K562 (cell line): Measurements from ENCODE around the gene IGSF10. TPM values are rescaled to one million over a fixed set of nuclear protein-coding genes. Genes with fewer than 3 reads are reported as not detected.

ENCODE experiments used
- ATF1 ChIP-seq, 2 experiments: fragments of 450-650 bp in 1 of 2; IDR thresholded peaks; 2 replicates each; pipeline ENCODE4 v1.6.1; 2016; ENCODE audit warnings: missing compliant biosample characterization in 1 of 2, missing genetic modification characterization in 1 of 2
- CBX3 ChIP-seq, 2 experiments: IDR thresholded peaks; 1 replicate in 1 of 2; 2 replicates in 1 of 2; pipeline ENCODE4 v1.6.1; 2012; ENCODE audit warnings: inconsistent platforms in 2 of 2, low read length in 2 of 2, borderline replicate concordance in 1 of 2, control low read depth in 1 of 2
- CC2D1A ChIP-seq: fragments of 450-650 bp; IDR thresholded peaks from 2 replicates; pipeline ENCODE4 v1.6.1; 2017; ENCODE audit warnings: mild to moderate bottlenecking
- DMBX1 ChIP-seq: fragments of 250-450 bp; sonication (Bioruptor Pico); IDR thresholded peaks from 2 replicates; pipeline ENCODE4 v1.8.0; 2022; ENCODE audit warnings: inconsistent platforms, mild to moderate bottlenecking, moderate library complexity, borderline replicate concordance
- EHMT2 ChIP-seq: fragments of 450-650 bp; IDR thresholded peaks from 2 replicates; pipeline ENCODE4 v1.6.1; 2018; ENCODE audit warnings: antibody characterized with exemption
- ETV1 ChIP-seq: fragments of 450-650 bp; conservative IDR thresholded peaks from 2 replicates; pipeline ENCODE4 v1.6.1; 2016; ENCODE audit warnings: missing genetic modification characterization, control low read depth, low read depth, missing compliant biosample characterization
- GABPA ChIP-seq: fragments of 200-800 bp; sonication (Bioruptor generic); conservative IDR thresholded peaks from 2 replicates; pipeline ENCODE4 v1.6.1; 2016; ENCODE audit warnings: low read depth, missing genetic modification characterization, missing compliant biosample characterization
- ILF3 ChIP-seq: fragments of 450-650 bp; IDR thresholded peaks from 2 replicates; pipeline ENCODE4 v1.6.1; 2018; ENCODE audit warnings: antibody characterized with exemption, mild to moderate bottlenecking, moderate library complexity, borderline replicate concordance
- KAT7 ChIP-seq: sonication (generic); formaldehyde crosslinking; IDR thresholded peaks from 2 replicates; pipeline ENCODE4 v1.8.0; 2022; ENCODE audit warnings: missing genetic modification reagents, mild to moderate bottlenecking, borderline replicate concordance
- MBD2 ChIP-seq: sonication (generic); IDR thresholded peaks from 2 replicates; pipeline ENCODE4 v1.6.1; 2016; ENCODE audit warnings: low read depth, borderline replicate concordance
- POLR3G ChIP-seq: IDR thresholded peaks from 2 replicates; pipeline ENCODE4 v1.6.1; 2011; ENCODE audit not compliant: insufficient read length, insufficient replicate concordance; ENCODE audit errors: extremely low read depth
- TAL1 ChIP-seq: fragments of 450-650 bp; IDR thresholded peaks from 2 replicates; pipeline ENCODE4 v1.6.1; 2016; ENCODE audit warnings: mild to moderate bottlenecking
- TRIM24 ChIP-seq, 2 experiments: fragments of 450-650 bp; IDR thresholded peaks; 2 replicates each; pipeline ENCODE4 v1.6.1; 2016
- ZC3H11A ChIP-seq: IDR thresholded peaks from 2 replicates; pipeline ENCODE4 v1.6.1; 2012; ENCODE audit warnings: low read depth, low read length, improper control_type of control experiment
- ZNF174 ChIP-seq: fragments of 250-450 bp; sonication (Bioruptor Pico); IDR thresholded peaks from 2 replicates; pipeline ENCODE4 v1.4.0; 2020; ENCODE audit warnings: mild to moderate bottlenecking
- polyA plus RNA-seq, 8 experiments: library from polyadenylated mRNA; depleted of rRNA in 4 of 8; stranded (reverse) in 5 of 8; unstranded in 3 of 8; fragments of >200 nt; fragmentation: Nextera tagmentation in 2 of 8; fragmentation: Illumina TruSeq in 1 of 8; extraction: Ambion mirVana in 2 of 8; extraction: Trizol in 1 of 8; gene quantifications; 2 replicates each; pipeline versions ENCODE4 v1.2.1 to v1.2.3, GENCODE V29; 2011 to 2014; ENCODE audit warnings: inconsistent platforms in 1 of 8, missing spikeins in 1 of 8
- total RNA-seq, 7 experiments: library from RNA; depleted of rRNA in 6 of 7; stranded (reverse); fragments of >200 nt in 6 of 7; fragmentation: Illumina TruSeq in 2 of 7; extraction: Trizol in 2 of 7; gene quantifications; 2 replicates each; pipeline versions ENCODE4 v1.2.1 to v1.2.3, GENCODE V29; 2011 to 2021; ENCODE audit warnings: low replicate concordance in 1 of 7
- TF ChIP-seq, protein P1 (sequence below): IDR thresholded peaks from 2 replicates; pipeline ENCODE4 v1.6.1; 2016; ENCODE audit warnings: missing genetic modification characterization, missing compliant biosample characterization
- TF ChIP-seq, protein P2 (sequence below): fragments of 450-650 bp; IDR thresholded peaks from 2 replicates; pipeline ENCODE4 v1.6.1; 2017; ENCODE audit warnings: antibody characterized with exemption, mild to moderate bottlenecking

Gene IGSF10
- total and polyA plus RNA-seq, 9 of the 15 experiments (the other 6 are each of a cell fraction or from before 2014, with no cell fraction given) = 0.11 to 1.2 (median 0.40) TPM

DNA sequence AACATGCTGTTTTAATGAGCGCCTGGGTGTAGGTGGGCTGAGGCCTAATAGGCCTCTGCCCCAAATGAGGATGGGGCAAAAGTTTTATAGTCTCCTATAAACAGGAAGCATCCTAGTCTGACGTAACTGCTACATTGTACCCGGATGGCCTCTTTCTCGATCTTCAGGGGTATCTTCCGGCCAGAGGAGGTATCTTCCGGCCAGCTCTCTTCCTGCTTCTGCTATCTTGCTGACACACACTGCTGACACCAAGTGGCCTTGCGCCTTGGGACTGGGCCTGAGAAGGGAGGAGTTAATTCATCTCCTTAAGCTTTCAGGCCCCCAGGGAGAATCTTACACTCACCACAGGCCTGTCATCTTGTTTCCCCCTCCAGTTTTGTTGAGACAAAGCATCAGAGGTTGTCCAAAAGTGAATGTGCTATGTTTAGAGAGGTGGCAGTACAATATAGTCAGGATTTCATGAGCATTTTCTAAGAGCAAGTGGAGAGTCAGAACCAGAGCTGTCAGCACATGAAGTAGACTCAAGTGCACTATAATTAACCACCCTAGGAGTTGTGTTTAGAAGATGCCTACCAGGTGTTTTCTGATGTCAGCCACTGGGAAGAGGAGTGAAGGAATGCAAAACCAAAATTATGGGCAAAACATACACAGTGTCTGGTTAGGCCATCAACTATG, 15.6 kb upstream of the IGSF10 start (continued):
- TF ChIP-seq TAL1 (peak; percentile 41; the same call in 1 of the 2 replicates), KAT7 (CRISPR knock-in tag) (no peak), CC2D1A (peak; percentile 52; the same call in 1 of the 2 replicates), ZNF174 (CRISPR knock-in tag) (no peak), TRIM24 (IDR thresholded peaks at IDR 0.05) (peak; percentile 37 to 38; a peak in 2 of 4 replicates), MBD2 (no peak), EHMT2 (peak; percentile 89), DMBX1 (CRISPR knock-in tag) (peak; percentile 49; the same call in 1 of the 2 replicates), GABPA (peak; percentile 63), ETV1 (tag) (peak; percentile 70), CBX3 (IDR thresholded peaks at IDR 0.05; ENCODE audit: borderline replicate concordance in 1 of 2, low read length in 2 of 2) (peak in 1 of 2 experiments; percentile 55; a peak in 1 of 3 replicates), POLR3G (no peak), ILF3 (no peak), ZC3H11A (no peak), ATF1 (CRISPR knock-in tag; IDR thresholded peaks at IDR 0.05) (no peak), ATF1 (tag; IDR thresholded peaks at IDR 0.05) (0 out of 2 replicates have a peak, but pooled peaks have one; percentile 13)
- TF ChIP-seq, protein P1, sequence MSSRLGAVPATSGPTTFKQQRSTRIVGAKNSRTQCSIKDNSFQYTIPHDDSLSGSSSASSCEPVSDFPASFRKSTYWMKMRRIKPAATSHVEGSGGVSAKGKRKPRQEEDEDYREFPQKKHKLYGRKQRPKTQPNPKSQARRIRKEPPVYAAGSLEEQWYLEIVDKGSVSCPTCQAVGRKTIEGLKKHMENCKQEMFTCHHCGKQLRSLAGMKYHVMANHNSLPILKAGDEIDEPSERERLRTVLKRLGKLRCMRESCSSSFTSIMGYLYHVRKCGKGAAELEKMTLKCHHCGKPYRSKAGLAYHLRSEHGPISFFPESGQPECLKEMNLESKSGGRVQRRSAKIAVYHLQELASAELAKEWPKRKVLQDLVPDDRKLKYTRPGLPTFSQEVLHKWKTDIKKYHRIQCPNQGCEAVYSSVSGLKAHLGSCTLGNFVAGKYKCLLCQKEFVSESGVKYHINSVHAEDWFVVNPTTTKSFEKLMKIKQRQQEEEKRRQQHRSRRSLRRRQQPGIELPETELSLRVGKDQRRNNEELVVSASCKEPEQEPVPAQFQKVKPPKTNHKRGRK = no peak
- TF ChIP-seq, protein P2, sequence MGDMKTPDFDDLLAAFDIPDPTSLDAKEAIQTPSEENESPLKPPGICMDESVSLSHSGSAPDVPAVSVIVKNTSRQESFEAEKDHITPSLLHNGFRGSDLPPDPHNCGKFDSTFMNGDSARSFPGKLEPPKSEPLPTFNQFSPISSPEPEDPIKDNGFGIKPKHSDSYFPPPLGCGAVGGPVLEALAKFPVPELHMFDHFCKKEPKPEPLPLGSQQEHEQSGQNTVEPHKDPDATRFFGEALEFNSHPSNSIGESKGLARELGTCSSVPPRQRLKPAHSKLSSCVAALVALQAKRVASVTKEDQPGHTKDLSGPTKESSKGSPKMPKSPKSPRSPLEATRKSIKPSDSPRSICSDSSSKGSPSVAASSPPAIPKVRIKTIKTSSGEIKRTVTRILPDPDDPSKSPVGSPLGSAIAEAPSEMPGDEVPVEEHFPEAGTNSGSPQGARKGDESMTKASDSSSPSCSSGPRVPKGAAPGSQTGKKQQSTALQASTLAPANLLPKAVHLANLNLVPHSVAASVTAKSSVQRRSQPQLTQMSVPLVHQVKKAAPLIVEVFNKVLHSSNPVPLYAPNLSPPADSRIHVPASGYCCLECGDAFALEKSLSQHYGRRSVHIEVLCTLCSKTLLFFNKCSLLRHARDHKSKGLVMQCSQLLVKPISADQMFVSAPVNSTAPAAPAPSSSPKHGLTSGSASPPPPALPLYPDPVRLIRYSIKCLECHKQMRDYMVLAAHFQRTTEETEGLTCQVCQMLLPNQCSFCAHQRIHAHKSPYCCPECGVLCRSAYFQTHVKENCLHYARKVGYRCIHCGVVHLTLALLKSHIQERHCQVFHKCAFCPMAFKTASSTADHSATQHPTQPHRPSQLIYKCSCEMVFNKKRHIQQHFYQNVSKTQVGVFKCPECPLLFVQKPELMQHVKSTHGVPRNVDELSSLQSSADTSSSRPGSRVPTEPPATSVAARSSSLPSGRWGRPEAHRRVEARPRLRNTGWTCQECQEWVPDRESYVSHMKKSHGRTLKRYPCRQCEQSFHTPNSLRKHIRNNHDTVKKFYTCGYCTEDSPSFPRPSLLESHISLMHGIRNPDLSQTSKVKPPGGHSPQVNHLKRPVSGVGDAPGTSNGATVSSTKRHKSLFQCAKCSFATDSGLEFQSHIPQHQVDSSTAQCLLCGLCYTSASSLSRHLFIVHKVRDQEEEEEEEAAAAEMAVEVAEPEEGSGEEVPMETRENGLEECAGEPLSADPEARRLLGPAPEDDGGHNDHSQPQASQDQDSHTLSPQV = no peak
